ENCODE results near the gene SCN4A.

DNA sequence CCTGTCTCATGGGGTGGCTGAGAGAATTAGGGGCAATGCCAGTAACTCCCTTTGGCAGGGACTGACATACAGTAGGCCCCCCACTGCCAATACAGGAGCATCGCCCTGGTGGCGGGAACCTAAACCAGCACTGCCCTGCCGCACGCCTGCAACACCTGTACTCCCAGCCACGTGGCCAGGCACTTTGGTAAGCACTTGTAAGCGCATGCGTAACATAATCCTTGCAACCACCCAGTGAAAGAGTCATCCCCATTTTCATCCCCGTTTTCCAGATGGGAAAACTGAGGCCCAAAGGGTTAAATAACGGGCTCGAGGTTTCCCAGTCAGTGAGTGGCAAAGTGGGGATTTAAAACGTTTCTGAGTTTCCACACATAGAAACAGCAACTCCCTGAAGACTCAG, 17.5 kb downstream of the SCN4A start:
- TF ChIP-seq POLR2AphosphoS5 (IDR thresholded peaks at IDR 0.05; ENCODE audit: low read depth, low read length) (no peak), SIN3A (IDR thresholded peaks at IDR 0.05; ENCODE audit: borderline replicate concordance, insufficient read depth, low read length) (no peak)
- TF ChIP-seq, protein P1, sequence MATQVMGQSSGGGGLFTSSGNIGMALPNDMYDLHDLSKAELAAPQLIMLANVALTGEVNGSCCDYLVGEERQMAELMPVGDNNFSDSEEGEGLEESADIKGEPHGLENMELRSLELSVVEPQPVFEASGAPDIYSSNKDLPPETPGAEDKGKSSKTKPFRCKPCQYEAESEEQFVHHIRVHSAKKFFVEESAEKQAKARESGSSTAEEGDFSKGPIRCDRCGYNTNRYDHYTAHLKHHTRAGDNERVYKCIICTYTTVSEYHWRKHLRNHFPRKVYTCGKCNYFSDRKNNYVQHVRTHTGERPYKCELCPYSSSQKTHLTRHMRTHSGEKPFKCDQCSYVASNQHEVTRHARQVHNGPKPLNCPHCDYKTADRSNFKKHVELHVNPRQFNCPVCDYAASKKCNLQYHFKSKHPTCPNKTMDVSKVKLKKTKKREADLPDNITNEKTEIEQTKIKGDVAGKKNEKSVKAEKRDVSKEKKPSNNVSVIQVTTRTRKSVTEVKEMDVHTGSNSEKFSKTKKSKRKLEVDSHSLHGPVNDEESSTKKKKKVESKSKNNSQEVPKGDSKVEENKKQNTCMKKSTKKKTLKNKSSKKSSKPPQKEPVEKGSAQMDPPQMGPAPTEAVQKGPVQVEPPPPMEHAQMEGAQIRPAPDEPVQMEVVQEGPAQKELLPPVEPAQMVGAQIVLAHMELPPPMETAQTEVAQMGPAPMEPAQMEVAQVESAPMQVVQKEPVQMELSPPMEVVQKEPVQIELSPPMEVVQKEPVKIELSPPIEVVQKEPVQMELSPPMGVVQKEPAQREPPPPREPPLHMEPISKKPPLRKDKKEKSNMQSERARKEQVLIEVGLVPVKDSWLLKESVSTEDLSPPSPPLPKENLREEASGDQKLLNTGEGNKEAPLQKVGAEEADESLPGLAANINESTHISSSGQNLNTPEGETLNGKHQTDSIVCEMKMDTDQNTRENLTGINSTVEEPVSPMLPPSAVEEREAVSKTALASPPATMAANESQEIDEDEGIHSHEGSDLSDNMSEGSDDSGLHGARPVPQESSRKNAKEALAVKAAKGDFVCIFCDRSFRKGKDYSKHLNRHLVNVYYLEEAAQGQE (IDR thresholded peaks at IDR 0.05; ENCODE audit: insufficient read depth in 1 of 2, low read depth in 2 of 2, low read length in 2 of 2) = no peak

Measured in PFSK-1 (cell line).